COR-L47 (cell line): ENCODE data around the gene CUL9.

Experiments
- DNase-seq: peaks from one replicate; lab custom pipeline; 2025; lab: John Stamatoyannopoulos, UW

Gene CUL9

GRCh38 chr6:43256670-43257366 lies 74.8 kb downstream of the CUL9 start:
- no peak for DNase-seq

DNA sequence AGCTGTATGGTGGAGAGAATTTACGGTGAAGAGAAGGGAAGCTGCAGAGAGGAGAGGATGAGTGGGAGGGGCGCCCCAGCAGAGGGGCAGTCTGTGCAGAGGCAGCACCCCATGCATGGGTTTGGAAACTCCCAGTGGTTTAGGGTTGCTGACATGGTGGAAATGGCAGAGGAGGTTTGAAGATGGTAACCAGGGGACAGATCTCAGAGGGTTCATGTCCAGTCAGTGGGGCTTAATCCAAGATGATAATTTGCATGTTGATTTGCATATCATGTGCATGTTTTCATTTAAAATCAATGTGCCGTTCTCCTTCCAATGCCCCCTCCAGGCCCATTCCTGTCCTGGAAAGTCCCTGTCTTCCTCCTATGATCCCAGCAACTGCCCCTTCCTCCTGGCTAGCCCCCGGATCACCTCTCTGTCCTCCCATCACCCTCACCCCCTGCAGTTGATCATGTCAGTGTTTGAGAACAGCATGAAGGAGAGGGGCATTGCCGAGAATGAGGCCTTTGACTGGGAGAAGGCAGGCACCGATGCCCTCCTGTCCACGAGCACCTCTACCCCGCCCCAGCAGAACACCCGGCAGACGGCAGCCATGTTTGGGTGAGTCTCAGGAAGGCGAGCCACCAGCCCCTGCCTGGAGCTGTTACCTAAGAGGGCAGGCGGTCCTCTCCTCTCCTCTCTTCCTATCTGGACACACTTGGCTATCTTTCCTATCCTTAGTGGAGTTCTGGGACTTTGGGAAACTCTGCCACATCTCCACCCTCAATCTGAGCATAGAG lies 75.6 kb downstream of the CUL9 start:
- DNase-seq = no peak

DNA sequence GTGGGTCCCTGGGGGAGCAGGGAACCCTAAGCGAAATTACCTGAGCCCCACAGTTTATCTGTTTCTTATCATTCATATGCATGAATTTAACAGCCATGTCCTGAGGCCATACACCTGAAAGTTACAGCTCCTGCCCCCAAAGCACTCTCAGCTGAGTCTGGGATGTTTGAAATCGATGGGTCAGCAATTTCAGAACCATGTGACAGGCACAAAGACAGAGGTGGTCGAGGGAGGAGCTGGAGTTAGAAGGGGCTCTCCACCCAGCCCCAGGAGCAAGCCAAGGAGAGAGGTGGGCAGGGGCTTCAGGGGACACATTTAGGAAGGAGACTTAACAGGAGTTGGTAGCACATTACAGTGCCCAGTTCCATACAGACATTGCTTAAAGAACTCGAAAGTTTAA lies 76.2 kb downstream of the CUL9 start:
- no peak for DNase-seq

DNA sequence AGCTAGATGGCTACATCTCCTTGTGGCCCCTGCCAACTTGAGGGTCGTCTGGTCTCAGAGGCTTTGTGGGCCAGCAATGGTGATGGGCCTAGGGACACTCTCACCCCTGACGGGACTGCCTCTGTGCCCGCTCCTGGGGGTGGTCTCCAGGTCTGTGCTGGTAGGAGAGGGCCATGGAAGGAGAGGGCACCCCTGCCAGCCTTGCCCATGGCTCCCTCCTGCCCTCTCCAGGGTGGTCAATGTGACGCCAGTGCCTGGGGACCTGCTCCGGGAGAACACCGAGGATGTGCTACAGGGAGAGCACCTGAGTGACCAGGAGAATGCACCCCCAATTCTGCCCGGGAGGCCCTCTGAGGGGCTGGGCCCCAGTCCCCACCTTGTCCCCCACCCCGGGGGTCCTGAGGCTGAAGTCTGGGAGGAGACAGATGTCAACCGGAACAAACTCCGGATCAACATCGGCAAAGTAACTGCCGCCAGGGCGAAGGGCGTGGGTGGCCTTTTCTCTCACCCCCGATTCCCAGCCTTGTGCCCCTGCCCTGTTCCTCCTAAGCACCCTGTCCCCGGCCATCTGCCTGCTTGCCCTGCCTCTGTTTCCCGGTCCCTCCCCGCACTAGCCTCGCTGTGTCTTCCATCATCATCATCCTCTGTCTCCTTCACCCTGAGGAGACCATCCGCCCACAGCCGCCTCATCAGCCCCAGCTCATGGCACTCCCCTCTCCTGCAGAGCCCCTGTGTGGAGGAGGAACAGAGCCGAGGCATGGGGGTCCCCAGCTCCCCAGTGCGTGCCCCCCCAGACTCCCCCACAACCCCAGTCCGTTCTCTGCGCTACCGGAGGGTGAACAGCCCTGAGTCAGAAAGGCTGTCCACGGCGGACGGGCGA lies 77.1 kb downstream of the CUL9 start:
- no peak for DNase-seq

DNA sequence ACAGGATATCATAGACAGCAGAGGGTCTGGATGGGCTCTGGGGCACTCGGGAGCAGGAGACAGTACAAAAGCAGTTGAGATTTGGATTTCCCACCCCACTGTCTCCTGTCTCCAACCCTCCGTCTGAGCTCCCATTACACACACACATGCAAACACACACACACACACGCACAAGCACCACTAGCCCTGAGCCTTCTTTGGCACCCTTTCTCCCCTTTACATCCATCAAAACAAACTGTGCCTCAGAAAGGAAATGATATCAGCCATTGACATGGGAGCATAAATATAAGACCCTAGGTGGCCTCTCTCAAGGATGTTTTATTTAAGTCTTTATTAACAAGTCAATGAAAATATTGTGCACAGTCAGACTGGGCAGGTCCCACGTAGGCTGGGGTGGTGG lies 78.8 kb downstream of the CUL9 start:
- no peak for DNase-seq

DNA sequence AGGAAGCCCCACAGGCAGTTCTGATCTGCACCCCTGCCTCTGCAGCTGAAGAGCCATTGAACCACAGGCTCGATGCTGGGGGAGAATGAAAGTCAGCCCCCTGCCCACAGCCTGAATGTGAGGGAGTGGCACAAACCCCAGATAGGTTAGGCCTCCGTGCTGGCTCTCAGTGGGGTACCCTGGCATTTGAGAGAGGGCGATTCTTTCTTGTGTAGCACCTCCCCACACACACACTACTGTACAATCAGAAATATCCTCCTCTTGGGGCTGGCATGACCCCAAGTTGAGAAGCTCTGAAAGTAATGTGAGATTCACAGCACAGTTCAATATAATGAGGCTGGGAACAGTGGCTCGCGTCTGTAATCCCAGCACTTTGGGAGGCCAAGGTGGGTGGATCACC lies 79.2 kb downstream of the CUL9 start:
- no peak for DNase-seq

DNA sequence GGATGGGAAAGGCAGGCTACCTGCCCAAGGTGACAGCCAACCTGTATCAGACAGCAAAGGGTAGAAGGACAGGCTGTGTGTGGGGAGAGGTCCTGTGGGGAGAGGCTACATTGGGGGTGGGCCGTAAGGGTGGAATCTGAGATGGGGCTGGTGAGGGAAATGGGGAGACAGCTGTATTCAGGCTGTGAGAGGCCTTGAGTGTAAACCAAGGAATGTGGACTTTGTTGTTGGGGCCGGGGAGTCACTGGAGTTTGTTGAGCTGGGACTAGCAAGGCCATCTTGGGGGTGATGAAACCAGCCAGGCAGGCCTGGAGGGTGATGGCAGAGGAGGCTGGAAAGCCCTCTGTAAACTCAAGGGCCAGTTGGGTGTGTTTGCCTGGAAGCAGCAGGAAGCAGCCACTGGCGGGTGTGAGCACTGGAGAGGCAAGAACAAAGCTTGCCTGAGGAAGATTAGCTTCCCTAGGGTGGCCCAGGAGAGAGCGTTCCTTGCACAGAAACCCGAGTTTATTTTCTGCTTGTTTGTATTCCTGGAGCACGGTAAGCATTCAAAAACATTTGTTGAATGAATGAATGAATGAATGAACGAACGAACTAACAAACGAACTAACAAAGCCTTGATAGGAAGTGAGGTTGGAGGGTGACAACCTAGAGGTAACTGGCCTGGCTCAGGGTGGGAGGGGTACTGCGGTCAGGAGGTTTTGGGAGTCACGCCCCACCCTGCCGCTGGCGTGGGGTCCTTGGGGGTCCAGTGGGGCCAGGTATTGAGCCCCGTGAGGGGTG lies 80.2 kb downstream of the CUL9 start:
- DNase-seq = no peak

- DNase-seq = no peak
Observed at GRCh38 chr6:43262780-43263313, 80.9 kb downstream of the CUL9 start.

DNA sequence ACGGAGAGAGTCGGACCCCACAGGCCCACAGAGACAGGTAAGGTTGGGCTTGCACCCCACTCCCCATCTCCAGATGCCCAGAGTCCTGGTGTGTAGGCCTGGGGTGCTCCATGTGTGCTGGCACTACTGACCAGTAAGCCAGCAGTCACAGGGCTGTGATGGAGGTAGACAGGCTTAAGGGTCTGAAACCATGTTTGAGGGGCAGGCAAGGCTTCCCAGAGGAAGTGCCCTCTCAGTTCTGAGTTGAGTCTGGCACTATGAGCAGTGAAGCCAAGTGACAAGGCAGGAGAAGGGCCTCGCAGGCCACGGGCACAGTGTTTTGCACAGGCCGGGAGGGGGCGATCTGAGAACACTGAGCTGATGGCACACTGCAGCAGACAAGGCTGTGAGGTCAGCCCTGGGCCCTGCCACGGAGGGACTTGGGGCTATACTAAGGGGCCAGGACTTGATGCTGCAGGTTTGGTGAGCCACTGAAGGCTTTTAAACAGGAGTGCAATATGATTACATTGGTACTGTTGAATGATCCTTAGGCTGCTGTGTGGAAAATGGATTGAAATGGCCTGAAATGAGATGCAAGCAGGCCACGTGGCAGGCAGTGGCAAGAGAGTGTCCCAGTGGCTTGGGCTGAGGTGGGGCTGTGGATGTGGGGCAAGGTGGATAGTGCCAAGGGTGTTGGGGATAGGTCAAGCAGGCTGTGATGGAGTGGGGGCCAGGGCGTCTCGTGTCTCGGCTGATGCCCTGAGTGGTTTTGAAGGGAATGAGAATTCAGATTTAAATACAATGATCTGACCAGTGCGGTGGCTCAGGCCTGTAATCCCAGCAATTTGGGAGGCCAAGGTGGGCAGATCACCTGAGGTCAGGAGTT lies 81.5 kb downstream of the CUL9 start:
- DNase-seq = no peak

- no peak for DNase-seq
Observed at GRCh38 chr6:43264599-43265145, 82.7 kb downstream of the CUL9 start.

- no peak for DNase-seq
Observed at GRCh38 chr6:43265564-43265963, 83.6 kb downstream of the CUL9 start.

GRCh38 chr6:43267619-43268354 lies 85.8 kb downstream of the CUL9 start:
- DNase-seq = no peak

DNA sequence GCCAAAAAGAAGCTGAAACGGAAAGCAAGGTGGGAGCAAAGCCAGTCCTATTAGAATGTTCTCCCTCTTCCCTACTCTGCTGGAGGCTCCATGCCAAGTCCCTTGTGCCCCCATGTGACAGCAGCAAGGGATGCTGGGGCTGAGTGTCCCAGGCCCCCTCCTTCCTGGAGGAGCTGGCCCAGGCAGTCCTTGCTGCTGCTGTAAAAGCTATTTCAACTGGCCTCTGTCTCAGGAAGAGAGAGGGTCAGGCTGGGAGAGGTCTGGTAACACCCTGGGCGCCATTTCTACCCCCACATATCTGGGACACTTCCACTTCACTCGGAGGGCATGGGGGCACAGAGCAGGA lies 86.3 kb downstream of the CUL9 start:
- no peak for DNase-seq

- DNase-seq = no peak
Observed at GRCh38 chr6:43268782-43269272, 86.8 kb downstream of the CUL9 start.

- DNase-seq = no peak
Observed at GRCh38 chr6:43269273-43270007, 87.4 kb downstream of the CUL9 start.

GRCh38 chr6:43271103-43271815 lies 89.3 kb downstream of the CUL9 start:
- DNase-seq = no peak

GRCh38 chr6:43271944-43272343 lies 89.9 kb downstream of the CUL9 start:
- no peak for DNase-seq

DNA sequence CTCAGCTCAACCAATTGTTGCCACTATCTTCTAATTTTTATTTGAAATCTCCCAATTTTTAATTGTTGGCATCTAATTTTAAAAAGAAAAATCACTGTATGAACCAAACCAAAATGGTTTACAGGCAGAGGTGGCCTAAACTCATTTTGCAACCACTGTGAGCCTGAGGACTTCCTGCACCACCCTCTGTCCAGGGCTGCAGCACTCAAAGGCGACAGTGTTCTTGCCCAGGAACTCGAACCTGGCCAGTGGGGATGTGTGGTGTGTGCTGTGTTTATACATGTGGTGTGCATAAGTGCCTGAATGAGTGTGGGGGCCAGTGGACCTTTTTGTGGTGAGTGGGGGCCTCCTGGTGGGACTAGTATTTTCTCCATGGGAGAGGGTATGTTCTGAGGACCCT lies 91.7 kb downstream of the CUL9 start:
- DNase-seq = no peak
